Measurements from ENCODE around the gene KCNH5. TPM values are rescaled to one million over a fixed set of nuclear protein-coding genes. Genes with fewer than 3 reads are reported as not detected.
"Not testable (repeated sequence)": the region's sequence is repeated elsewhere in the genome, so short reads cannot be mapped to it uniquely, and the experiment has no call there.

KCNH5 gene
- total RNA-seq, 1 donor, result under 0.01 TPM

- DNase-seq (ENCODE audit: low read depth in 2 of 3, low spot score in 2 of 3), result no peak
These were observed 158.8 kb downstream of the KCNH5 start for GRCh38 chr14:62886461-62886860.

GRCh38 chr14:62885451-62885850, 159.8 kb downstream of the KCNH5 start:
- no peak for DNase-seq (ENCODE audit: low read depth in 2 of 3, low spot score in 2 of 3)

- no peak for DNase-seq (ENCODE audit: low read depth in 2 of 3, low spot score in 2 of 3)
These were observed 162.3 kb downstream of the KCNH5 start for GRCh38 chr14:62882967-62883366.

- DNase-seq (ENCODE audit: low read depth in 2 of 3, low spot score in 2 of 3), result no peak
These were observed 178.9 kb downstream of the KCNH5 start for GRCh38 chr14:62866376-62866775.

GRCh38 chr14:62864588-62864987, 180.7 kb downstream of the KCNH5 start:
- no peak for DNase-seq (ENCODE audit: low read depth in 2 of 3, low spot score in 2 of 3)

- not testable (repeated sequence) for DNase-seq (ENCODE audit: low read depth in 2 of 3, low spot score in 2 of 3)
These were observed 187.2 kb downstream of the KCNH5 start for GRCh38 chr14:62858011-62858410.

GRCh38 chr14:62854951-62855350, 190.3 kb downstream of the KCNH5 start:
- no peak for DNase-seq (ENCODE audit: low read depth in 2 of 3, low spot score in 2 of 3)

GRCh38 chr14:62847168-62847567, 198.1 kb downstream of the KCNH5 start:
- no peak for DNase-seq (ENCODE audit: low read depth in 2 of 3, low spot score in 2 of 3)

GRCh38 chr14:62844546-62844945, 200.7 kb downstream of the KCNH5 start:
- DNase-seq (ENCODE audit: low read depth in 2 of 3, low spot score in 2 of 3), result no peak

GRCh38 chr14:62824086-62824485, 221.2 kb downstream of the KCNH5 start:
- DNase-seq (ENCODE audit: low read depth in 2 of 3, low spot score in 2 of 3), result no peak

GRCh38 chr14:62819931-62820330, 225.3 kb downstream of the KCNH5 start:
- no peak for DNase-seq (ENCODE audit: low read depth in 2 of 3, low spot score in 2 of 3)

GRCh38 chr14:62807636-62808035, 237.6 kb downstream of the KCNH5 start:
- DNase-seq (ENCODE audit: low read depth in 2 of 3, low spot score in 2 of 3), result no peak

GRCh38 chr14:62800577-62800976, 244.7 kb downstream of the KCNH5 start:
- no peak for DNase-seq (ENCODE audit: low read depth in 2 of 3, low spot score in 2 of 3)

- DNase-seq (ENCODE audit: low read depth in 2 of 3, low spot score in 2 of 3), result no peak
These were observed 248.8 kb downstream of the KCNH5 start for GRCh38 chr14:62796431-62796830.

GRCh38 chr14:62792578-62792977, 252.7 kb downstream of the KCNH5 start:
- DNase-seq (ENCODE audit: low read depth in 2 of 3, low spot score in 2 of 3), result no peak

- DNase-seq (ENCODE audit: low read depth in 2 of 3, low spot score in 2 of 3), result not testable (repeated sequence)
These were observed 263.9 kb downstream of the KCNH5 start for GRCh38 chr14:62781328-62781727.

- DNase-seq (ENCODE audit: low read depth in 2 of 3, low spot score in 2 of 3), result no peak
These were observed 266.4 kb downstream of the KCNH5 start for GRCh38 chr14:62778852-62779251.

GRCh38 chr14:62778310-62778709, 266.9 kb downstream of the KCNH5 start:
- DNase-seq (ENCODE audit: low read depth in 2 of 3, low spot score in 2 of 3), result no peak

GRCh38 chr14:62777510-62777909, 267.7 kb downstream of the KCNH5 start:
- DNase-seq (ENCODE audit: low read depth in 2 of 3, low spot score in 2 of 3), result no peak

- no peak for DNase-seq (ENCODE audit: low read depth in 2 of 3, low spot score in 2 of 3)
These were observed 269.0 kb downstream of the KCNH5 start for GRCh38 chr14:62776300-62776699.

- DNase-seq (ENCODE audit: low read depth in 2 of 3, low spot score in 2 of 3), result no peak
These were observed 276.5 kb downstream of the KCNH5 start for GRCh38 chr14:62768753-62769152.

GRCh38 chr14:62763951-62764350, 281.3 kb downstream of the KCNH5 start:
- DNase-seq (ENCODE audit: low read depth in 2 of 3, low spot score in 2 of 3), result no peak

- DNase-seq (ENCODE audit: low read depth in 2 of 3, low spot score in 2 of 3), result no peak
These were observed 285.5 kb downstream of the KCNH5 start for GRCh38 chr14:62759796-62760195.

- DNase-seq (ENCODE audit: low read depth in 2 of 3, low spot score in 2 of 3), result not testable (repeated sequence)
These were observed 298.4 kb downstream of the KCNH5 start for GRCh38 chr14:62746881-62747280.
